Coronary artery (tissue), 2 donors: ENCODE measurements around the gene MAP3K12.
"Not testable (repeated sequence)": the region's sequence is repeated elsewhere in the genome, so short reads cannot be mapped to it uniquely, and the experiment has no call there.

Source experiments
- DNase-seq: peaks from one replicate; pipeline ENCODE4 v3.0.0-alpha.2; 2017; ENCODE audit warnings: low spot score
- H3K27ac ChIP-seq, 2 donors: fragments of 200-600 bp; sonication (generic); one replicate each; pipeline ENCODE4 v1.5.1; 2016 to 2019
- H3K4me3 ChIP-seq: fragments of 200-600 bp; sonication (generic); 2 replicates; pipeline ENCODE4 v1.5.1; 2016; ENCODE audit warnings: mild to moderate bottlenecking, moderate library complexity
- TF ChIP-seq, protein P1 (sequence below): fragments of 200-600 bp; sonication (generic); IDR thresholded peaks from one replicate; pipeline ENCODE4 v1.5.1; 2019; ENCODE audit warnings: antibody characterized with exemption

The MAP3K12 gene

GRCh38 chr12:53450936-53451335 is 48.3 kb downstream of the MAP3K12 start:
- TF ChIP-seq, protein P1, sequence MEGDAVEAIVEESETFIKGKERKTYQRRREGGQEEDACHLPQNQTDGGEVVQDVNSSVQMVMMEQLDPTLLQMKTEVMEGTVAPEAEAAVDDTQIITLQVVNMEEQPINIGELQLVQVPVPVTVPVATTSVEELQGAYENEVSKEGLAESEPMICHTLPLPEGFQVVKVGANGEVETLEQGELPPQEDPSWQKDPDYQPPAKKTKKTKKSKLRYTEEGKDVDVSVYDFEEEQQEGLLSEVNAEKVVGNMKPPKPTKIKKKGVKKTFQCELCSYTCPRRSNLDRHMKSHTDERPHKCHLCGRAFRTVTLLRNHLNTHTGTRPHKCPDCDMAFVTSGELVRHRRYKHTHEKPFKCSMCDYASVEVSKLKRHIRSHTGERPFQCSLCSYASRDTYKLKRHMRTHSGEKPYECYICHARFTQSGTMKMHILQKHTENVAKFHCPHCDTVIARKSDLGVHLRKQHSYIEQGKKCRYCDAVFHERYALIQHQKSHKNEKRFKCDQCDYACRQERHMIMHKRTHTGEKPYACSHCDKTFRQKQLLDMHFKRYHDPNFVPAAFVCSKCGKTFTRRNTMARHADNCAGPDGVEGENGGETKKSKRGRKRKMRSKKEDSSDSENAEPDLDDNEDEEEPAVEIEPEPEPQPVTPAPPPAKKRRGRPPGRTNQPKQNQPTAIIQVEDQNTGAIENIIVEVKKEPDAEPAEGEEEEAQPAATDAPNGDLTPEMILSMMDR, result no peak
- H3K27ac ChIP-seq, result no peak overlapping the region
- DNase-seq, result no peak
- no peak overlapping the region for H3K4me3 ChIP-seq

- not testable (repeated sequence) for H3K4me3 ChIP-seq, H3K27ac ChIP-seq, DNase-seq
Measured at GRCh38 chr12:53444593-53445325, 54.5 kb downstream of the MAP3K12 start.

GRCh38 chr12:53443955-53444354 is 55.3 kb downstream of the MAP3K12 start:
- no peak for DNase-seq
- Histone ChIP-seq H3K4me3 (no peak overlapping the region), H3K27ac (no peak overlapping the region)
- TF ChIP-seq, protein P1, result no peak

DNA sequence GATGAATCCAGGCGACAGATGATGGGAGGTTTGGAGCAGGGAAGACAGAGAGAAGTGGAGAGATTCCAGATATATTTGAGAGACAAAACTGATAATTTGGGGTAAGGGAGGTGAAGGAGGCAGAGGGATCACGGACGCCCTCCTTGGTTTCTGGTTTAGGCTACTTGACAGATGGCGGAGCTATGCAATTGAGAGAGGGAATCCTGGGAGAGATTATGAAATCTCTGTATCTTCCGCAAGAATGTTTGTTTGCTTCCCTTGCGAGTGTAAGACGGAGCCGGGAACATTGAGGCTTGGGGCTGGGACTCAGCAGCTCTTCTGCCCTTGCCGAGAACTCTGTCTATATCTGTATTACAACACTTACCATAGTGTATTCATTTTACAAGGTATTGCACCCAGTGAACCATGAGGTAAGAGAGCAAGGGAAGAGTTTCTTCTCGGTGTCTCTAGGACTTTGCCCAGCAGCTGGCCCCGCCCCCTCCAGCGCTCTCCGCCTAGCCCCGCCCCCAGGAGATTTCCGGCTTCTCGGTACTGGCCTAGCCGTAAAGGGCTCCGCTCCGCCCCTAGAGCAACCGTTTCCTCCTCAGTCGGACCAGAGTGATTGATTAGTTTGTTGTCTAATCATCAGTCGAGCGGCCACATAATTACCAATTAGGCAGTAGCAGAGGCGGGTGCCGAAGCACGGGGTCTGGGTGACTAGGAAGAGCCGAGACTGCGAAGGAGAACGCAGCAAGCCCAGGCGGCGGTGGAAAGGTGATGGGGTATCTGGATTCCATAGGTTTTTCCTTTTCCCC is 58.0 kb downstream of the MAP3K12 start, which contains the start of gene PRR13:
Gene PRR13 (plus strand): TSS at position 695 of the 794 bp plus-strand sequence. CDS start 981 bp downstream, outside the sequence.
- H3K4me3 ChIP-seq, result peak within 1 kb of the TSS; percentile 76
- TF ChIP-seq, protein P1, result no peak

GRCh38 chr12:53439582-53439981 is 59.7 kb downstream of the MAP3K12 start:
- DNase-seq, H3K4me3 ChIP-seq: not testable (repeated sequence)

More for the DNA sequence above, 58.0 kb downstream of the MAP3K12 start, which contains the start of gene PRR13:
- H3K27ac ChIP-seq, result peak within 1 kb of the TSS; percentile 85 to 87
- DNase-seq, result peak; percentile 99

GRCh38 chr12:53435326-53435725 is 63.9 kb downstream of the MAP3K12 start:
- H3K4me3 ChIP-seq, H3K27ac ChIP-seq, DNase-seq: not testable (repeated sequence)

More at GRCh38 chr12:53439582-53439981, 59.7 kb downstream of the MAP3K12 start:
- not testable (repeated sequence) for H3K27ac ChIP-seq

- DNase-seq, result no peak
- Histone ChIP-seq H3K27ac (no peak overlapping the region), H3K4me3 (no peak overlapping the region)
- TF ChIP-seq, protein P1, result no peak
Measured at GRCh38 chr12:53431187-53431586, 68.1 kb downstream of the MAP3K12 start.

GRCh38 chr12:53430116-53430515 is 69.1 kb downstream of the MAP3K12 start:
- no peak for DNase-seq
- H3K4me3 ChIP-seq, result no peak overlapping the region
- no peak overlapping the region for H3K27ac ChIP-seq

More at GRCh38 chr12:53430116-53430515, 69.1 kb downstream of the MAP3K12 start:
- TF ChIP-seq, protein P1, result no peak
